HCT116 (cell line): Measurements from ENCODE around the gene ZNF573. TPM values are rescaled to one million over a fixed set of nuclear protein-coding genes. Genes with fewer than 3 reads are reported as not detected.
"Not testable (repeated sequence)": the region's sequence is repeated elsewhere in the genome, so short reads cannot be mapped to it uniquely, and the experiment has no call there.

Source experiments
- ATAC-seq: fragments of 200-7000 bp; cut with Tn5 transposase; 2 replicates; pipeline ENCODE4 v1.9.1; 2020; ENCODE audit warnings: mild to moderate bottlenecking, moderate library complexity
- BruUV-seq: library from RNA; stranded (reverse); fragments of 400-500 nt; replicated peaks from 2 replicates; lab custom pipeline; 2021; lab: Mats Ljungman, UMichigan
- CTCF ChIA-PET: fragments of 300-600 bp; sonication (Branson Sonifier 250); formaldehyde crosslinking; loops from one replicate; lab custom pipeline; 2021; ENCODE audit warnings: antibody characterized with exemption; lab: Charles Lee
- POLR2A ChIA-PET: fragments of 300-600, 350-600 bp; sonication (Branson Sonifier 250); formaldehyde crosslinking; loops from one replicate; lab custom pipeline; 2021; ENCODE audit warnings: antibody characterized with exemption; lab: Charles Lee
- RAD21 ChIA-PET, 2 experiments: fragments of 300-600 bp; sonication (Branson Sonifier 250); formaldehyde crosslinking; loops; one replicate each; lab custom pipeline; 2023; ENCODE audit warnings: low total read pairs in 2 of 2; ENCODE audit not compliant: uncharacterized antibody in 2 of 2, unreplicated experiment in 2 of 2, low non-redundant PET in 1 of 2; lab: Charles Lee
- DNase-seq: peaks from one replicate; pipeline ENCODE4 v3.0.0-alpha.2; 2010; ENCODE audit warnings: low read depth, low spot score
- H2AFZ ChIP-seq: fragments of 200-600 bp; shearing (Covaris generic), sonication (generic); 2 replicates; pipeline ENCODE4 v1.6.1; 2017; ENCODE audit warnings: low read depth, mixed run types, mixed read lengths, antibody characterized with exemption, low read length; ENCODE audit not compliant: poor library complexity, severe bottlenecking
- H3K27ac ChIP-seq: 2 replicates; pipeline ENCODE4 v1.5.1; 2012; ENCODE audit warnings: low read depth, low read length
- H3K27me3 ChIP-seq: fragments of 200-600 bp; sonication (generic); 2 replicates; pipeline ENCODE4 v1.6.1; 2016; ENCODE audit warnings: mixed run types, low read length, mixed read lengths; ENCODE audit not compliant: insufficient read depth
- H3K36me3 ChIP-seq, 2 experiments: fragments of 200-500 bp in 1 of 2; fragments of 200-600 bp in 1 of 2; sonication (Bioruptor generic) in 1 of 2; sonication (generic) in 1 of 2; 2 replicates each; pipeline versions ENCODE4 v1.5.1 to v1.6.1; 2014 to 2016; ENCODE audit warnings: low read length in 2 of 2, inconsistent platforms in 1 of 2, mixed read lengths in 1 of 2, mixed run types in 1 of 2; ENCODE audit not compliant: insufficient read depth in 2 of 2, control insufficient read depth in 1 of 2
- H3K4me1 ChIP-seq, 2 experiments: fragments of 200-600 bp in 1 of 2; sonication (generic) in 1 of 2; 2 replicates each; pipeline versions ENCODE4 v1.5.1 to v1.6.1; 2012 to 2017; ENCODE audit warnings: low read length in 2 of 2, inconsistent platforms in 1 of 2, mild to moderate bottlenecking in 1 of 2, mixed read lengths in 1 of 2, mixed run types in 1 of 2, moderate library complexity in 1 of 2; ENCODE audit not compliant: insufficient read depth in 2 of 2, control insufficient read depth in 1 of 2
- H3K4me2 ChIP-seq: fragments of 200-600 bp; sonication (generic); 2 replicates; pipeline ENCODE4 v1.6.1; 2017; ENCODE audit warnings: mixed run types, low read length, mixed read lengths
- H3K4me3 ChIP-seq, 2 experiments: fragments of 200-600 bp in 1 of 2; sonication (generic) in 1 of 2; replicated peaks in 1 of 2; 2 replicates each; pipeline ENCODE4 v1.5.1; 2011 to 2016; ENCODE audit warnings: low read length in 2 of 2, control low read depth in 1 of 2, low read depth in 1 of 2, mild to moderate bottlenecking in 1 of 2, mixed read lengths in 1 of 2, mixed run types in 1 of 2
- H3K79me2 ChIP-seq: fragments of 200-600 bp; sonication (generic); 2 replicates; pipeline ENCODE4 v1.6.1; 2017; ENCODE audit warnings: mild to moderate bottlenecking, mixed run types, low read length, moderate library complexity, mixed read lengths; ENCODE audit not compliant: insufficient read depth
- H3K9ac ChIP-seq: fragments of 200-600 bp; sonication (generic); 2 replicates; pipeline ENCODE4 v1.6.1; 2016; ENCODE audit warnings: low read length, mixed read lengths
- H3K9me2 ChIP-seq: fragments of 200-600 bp; sonication (generic), shearing (Covaris generic); 2 replicates; pipeline ENCODE4 v1.6.1; 2017; ENCODE audit warnings: mixed run types, mild to moderate bottlenecking, moderate library complexity; ENCODE audit not compliant: insufficient read depth
- H3K9me3 ChIP-seq, 2 experiments: fragments of 200-500 bp in 1 of 2; fragments of 200-600 bp in 1 of 2; sonication (Bioruptor generic) in 1 of 2; sonication (generic) in 1 of 2; 2 replicates each; pipeline ENCODE4 v1.6.1; 2014 to 2017; ENCODE audit warnings: low read length in 2 of 2, mixed read lengths in 2 of 2, inconsistent platforms in 1 of 2, low read depth in 1 of 2, mild to moderate bottlenecking in 1 of 2, mixed run types in 1 of 2, moderate library complexity in 1 of 2; ENCODE audit not compliant: control insufficient read depth in 1 of 2, insufficient read depth in 1 of 2
- H4K20me1 ChIP-seq: fragments of 200-600 bp; sonication (generic), shearing (Covaris generic); 2 replicates; pipeline ENCODE4 v1.6.1; 2017; ENCODE audit warnings: mixed run types, mild to moderate bottlenecking, moderate library complexity; ENCODE audit not compliant: insufficient read depth
- ELF1 ChIP-seq: IDR thresholded peaks from 2 replicates; pipeline ENCODE4 v1.6.1; 2012; ENCODE audit warnings: low read depth, borderline replicate concordance
- FOSL1 ChIP-seq: IDR thresholded peaks from 2 replicates; pipeline ENCODE4 v1.6.1; 2012; ENCODE audit warnings: low read depth
- POLR2A ChIP-seq: IDR thresholded peaks from 2 replicates; pipeline ENCODE4 v1.7.0; 2011; ENCODE audit warnings: borderline replicate concordance; ENCODE audit not compliant: insufficient read depth, insufficient read length; ENCODE audit errors: extremely low read depth
- POLR2AphosphoS5 ChIP-seq: IDR thresholded peaks from 2 replicates; pipeline ENCODE4 v1.6.1; 2011; ENCODE audit warnings: mild to moderate bottlenecking, low read depth, low read length, moderate library complexity
- RAD21 ChIP-seq: IDR thresholded peaks from 2 replicates; pipeline ENCODE4 v1.6.1; 2012; ENCODE audit warnings: low read depth, mild to moderate bottlenecking
- SRF ChIP-seq: IDR thresholded peaks from 2 replicates; pipeline ENCODE4 v1.6.1; 2012; ENCODE audit warnings: low read depth
- intact Hi-C: fragments of 100-400 bp; cut with micrococcal nuclease; formaldehyde crosslinking; loops from 2 replicates; pipeline ENCODE4 v1.10.0; 2022
- total RNA-seq: library from RNA; stranded (reverse); gene quantifications from one replicate; pipeline ENCODE4 v1.2.1, GENCODE V29; 2021; ENCODE audit not compliant: unreplicated experiment

ZNF573 gene
- total RNA-seq, 1 experiment from 2014 or later, result 2.4 TPM

GRCh38 chr19:37770985-37771384 lies 8.4 kb downstream of the ZNF573 start (continued):
- no peak for TF ChIP-seq SRF
- no peak for TF ChIP-seq POLR2AphosphoS5
- no peak for TF ChIP-seq RAD21
- no peak for TF ChIP-seq ELF1

GRCh38 chr19:37763488-37763887 lies 15.9 kb downstream of the ZNF573 start:
- Histone ChIP-seq H3K9me2 (no peaks in the 10 kb centered on the region), H3K4me3 (no peak overlapping the region), H3K9ac (no peak overlapping the region), H3K27me3 (no peaks in the 10 kb centered on the region), H3K4me2 (no peak overlapping the region), H2AFZ (no peak overlapping the region), H3K79me2 (no peaks in the 10 kb centered on the region), H3K36me3 (no peaks in the 10 kb centered on the region), H4K20me1 (no peaks in the 10 kb centered on the region), H3K27ac (no peak overlapping the region), H3K4me1 (peaks cover 0 to 7% of the 10 kb centered on the region in 2 experiments; a peak in 1 of 4 replicates), H3K9me3 (no peaks in the 10 kb centered on the region)
- no peak for DNase-seq
- ChIA-PET POLR2A (no interaction called here), RAD21 (no interaction called here), CTCF (no interaction called here)
- ATAC-seq, result no peak
- TF ChIP-seq POLR2A (no peak), FOSL1 (0 out of 2 replicates have a peak, but pooled peaks have one; percentile 22)
- no TSS peak for BruUV-seq
- intact Hi-C loops, result no loop called here

GRCh38 chr19:37757683-37758082 lies 21.7 kb downstream of the ZNF573 start:
- POLR2A ChIA-PET, H3K4me2 ChIP-seq, H2AFZ ChIP-seq, H3K4me3 ChIP-seq, BruUV-seq, H3K9me3 ChIP-seq, H3K27me3 ChIP-seq, H3K9ac ChIP-seq, H3K79me2 ChIP-seq, DNase-seq, H3K27ac ChIP-seq, H3K4me1 ChIP-seq, H3K36me3 ChIP-seq, RAD21 ChIA-PET, CTCF ChIA-PET, H4K20me1 ChIP-seq, intact Hi-C loops, ATAC-seq, H3K9me2 ChIP-seq: not testable (repeated sequence)
